Stimulated activated naive CD8-positive, alpha-beta T cell treated with anti-CD3 and anti-CD28 coated beads, Interleukin-15, amount 100 ng/mL, for 72 hours (primary cell): ENCODE results near the gene SF3B5.
"Not testable (repeated sequence)": the region's sequence is repeated elsewhere in the genome, so short reads cannot be mapped to it uniquely, and the experiment has no call there.

ENCODE experiments used
- ATAC-seq: fragments of 150-1000 bp; cut with Tn5 transposase; 2 replicates; pipeline ENCODE4 v1.10.0; 2021; ENCODE audit warnings: mild to moderate bottlenecking, moderate library complexity
- DNase-seq, 2 donors: peaks; one replicate each; pipeline ENCODE4 v3.0.0; 2021 to 2022
- H3K27ac Mint-ChIP-seq, 2 donors: one replicate each; pipeline ENCODE4 v1.8.0; 2022; ENCODE audit warnings: mild to moderate bottlenecking in 2 of 2, mixed read lengths in 2 of 2, moderate library complexity in 2 of 2
- H3K27me3 Mint-ChIP-seq: one replicate; pipeline ENCODE4 v1.8.0; 2022; ENCODE audit warnings: mixed read lengths
- H3K4me1 Mint-ChIP-seq: one replicate; pipeline ENCODE4 v1.8.0; 2022; ENCODE audit warnings: mild to moderate bottlenecking, mixed read lengths
- H3K4me3 Mint-ChIP-seq, 2 donors: one replicate each; pipeline ENCODE4 v1.8.0; 2022; ENCODE audit warnings: mild to moderate bottlenecking in 2 of 2, mixed read lengths in 2 of 2, moderate library complexity in 1 of 2
- H3K9me3 Mint-ChIP-seq, 2 donors: one replicate each; pipeline ENCODE4 v1.8.0; 2022; ENCODE audit warnings: mixed read lengths in 2 of 2

Gene SF3B5

DNA sequence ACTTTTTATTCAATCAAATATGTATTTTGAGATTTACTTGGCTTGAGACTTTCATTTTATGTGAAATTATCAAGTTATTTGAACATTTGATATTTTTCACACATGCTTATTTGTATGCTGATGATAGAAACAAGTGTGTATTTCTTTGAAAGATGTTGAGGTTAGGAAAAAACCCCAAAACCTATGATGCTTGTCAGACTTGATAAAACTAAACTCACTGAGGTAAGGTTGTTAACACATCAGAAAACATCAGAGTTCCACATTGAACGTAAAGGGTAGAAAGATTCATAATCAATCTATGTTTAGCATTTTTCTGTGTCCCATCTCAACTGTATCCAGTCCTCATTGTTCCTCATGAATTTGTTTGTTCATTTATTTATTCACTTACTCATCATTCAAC lies 12.2 kb downstream of the SF3B5 start:
- no peak overlapping the region for H3K4me3 Mint-ChIP-seq
- H3K4me1 Mint-ChIP-seq: no peaks in the 10 kb centered on the region
- H3K27me3 Mint-ChIP-seq: no peaks in the 10 kb centered on the region
- ATAC-seq (no peak), DNase-seq (no peak)
- no peak overlapping the region for H3K27ac Mint-ChIP-seq
- no peaks in the 10 kb centered on the region for H3K9me3 Mint-ChIP-seq

DNA sequence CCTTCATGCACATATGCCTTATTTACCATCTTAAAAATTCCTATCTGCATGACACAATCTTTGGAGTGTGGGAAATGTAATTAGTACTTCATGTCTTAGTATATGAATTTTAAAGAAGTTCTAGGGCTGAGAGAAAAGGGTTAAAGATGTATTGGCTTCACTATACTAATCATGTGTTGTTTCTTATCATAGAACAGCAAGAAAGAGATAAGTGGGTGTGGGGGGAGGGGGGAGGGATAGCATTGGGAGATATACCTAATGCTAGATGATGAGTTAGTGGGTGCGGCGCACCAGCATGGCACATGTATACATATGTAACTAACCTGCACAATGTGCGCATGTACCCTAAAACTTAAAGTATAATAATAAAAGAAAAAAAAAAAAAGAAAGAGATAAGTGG lies 13.0 kb downstream of the SF3B5 start:
- ATAC-seq, H3K9me3 Mint-ChIP-seq, H3K4me3 Mint-ChIP-seq, DNase-seq, H3K27me3 Mint-ChIP-seq, H3K4me1 Mint-ChIP-seq, H3K27ac Mint-ChIP-seq: not testable (repeated sequence)

DNA sequence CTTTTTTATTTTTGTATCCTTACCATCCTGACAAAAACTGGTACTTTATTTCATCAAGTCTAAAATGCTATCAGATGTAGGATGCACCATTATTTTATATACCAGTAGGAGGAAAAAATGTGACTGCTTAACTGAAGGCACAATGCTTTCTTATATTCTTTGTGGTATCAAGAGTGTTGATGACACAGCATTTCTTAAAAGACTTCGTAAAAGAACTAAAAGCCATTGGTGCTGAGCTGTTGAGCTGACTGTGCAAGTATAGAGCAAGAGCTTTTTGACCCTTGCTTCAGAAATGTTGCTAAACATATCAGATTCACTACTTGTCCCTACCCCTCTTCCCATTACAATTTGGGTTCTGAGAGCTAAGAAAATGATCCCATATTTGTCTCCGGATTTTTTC lies 17.5 kb downstream of the SF3B5 start:
- DNase-seq: no peak

DNA sequence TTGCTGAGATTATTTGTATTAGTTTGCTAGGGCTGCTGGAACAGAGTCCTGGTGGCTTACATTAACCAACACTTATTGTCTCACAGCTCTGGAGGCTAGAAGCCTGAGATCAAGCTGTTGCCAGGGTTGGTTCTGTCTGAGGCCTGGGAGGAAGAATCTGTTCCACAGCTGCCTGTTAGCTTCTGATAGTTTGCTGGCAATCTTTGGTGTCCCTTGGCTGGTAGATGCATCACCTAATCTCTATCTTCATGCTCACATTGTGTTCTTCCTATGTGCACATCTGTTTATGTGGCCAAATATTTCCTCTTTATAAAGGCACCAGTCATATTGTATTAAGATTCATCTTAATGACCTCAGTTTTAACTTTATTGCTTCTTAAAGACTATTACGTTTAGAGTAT lies 19.5 kb downstream of the SF3B5 start:
- no peak for DNase-seq
- Mint-ChIP-seq H3K9me3 (no peaks in the 10 kb centered on the region), H3K4me3 (no peak overlapping the region), H3K4me1 (peaks cover 9% of the 10 kb centered on the region), H3K27me3 (peaks cover 7% of the 10 kb centered on the region), H3K27ac (no peak overlapping the region)
- ATAC-seq: no peak

More for the DNA sequence above, 17.5 kb downstream of the SF3B5 start:
- no peaks in the 10 kb centered on the region for H3K9me3 Mint-ChIP-seq
- H3K27ac Mint-ChIP-seq: no peak overlapping the region
- H3K27me3 Mint-ChIP-seq: no peaks in the 10 kb centered on the region
- H3K4me1 Mint-ChIP-seq: peaks cover 9% of the 10 kb centered on the region
- ATAC-seq: no peak
- H3K4me3 Mint-ChIP-seq: no peak overlapping the region

DNA sequence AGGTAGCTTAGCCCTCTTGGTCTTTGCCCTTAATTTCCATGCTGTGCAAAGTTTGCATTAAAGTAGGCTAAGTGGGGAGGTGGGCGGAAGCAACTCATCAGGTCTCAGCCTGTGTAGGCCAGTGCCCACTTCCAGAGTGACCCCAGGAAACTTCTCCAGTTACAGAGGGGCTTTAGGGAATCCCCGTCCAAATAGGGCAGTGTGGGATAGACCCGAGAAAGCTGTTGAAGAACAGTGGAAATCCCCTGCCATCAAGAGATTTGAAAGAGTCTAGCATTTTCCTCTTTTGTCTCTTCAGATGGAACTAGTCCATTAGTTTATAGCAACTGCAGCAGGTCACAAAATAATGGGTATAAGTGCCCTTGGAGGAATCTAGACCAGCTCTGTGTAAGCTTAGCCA lies 20.2 kb downstream of the SF3B5 start:
- no peak overlapping the region for H3K4me3 Mint-ChIP-seq
- no peaks in the 10 kb centered on the region for H3K9me3 Mint-ChIP-seq
- peaks cover 9% of the 10 kb centered on the region for H3K4me1 Mint-ChIP-seq
- no peak for DNase-seq
- no peak for ATAC-seq
- H3K27ac Mint-ChIP-seq: no peak overlapping the region
- H3K27me3 Mint-ChIP-seq: peaks cover 7% of the 10 kb centered on the region

DNA sequence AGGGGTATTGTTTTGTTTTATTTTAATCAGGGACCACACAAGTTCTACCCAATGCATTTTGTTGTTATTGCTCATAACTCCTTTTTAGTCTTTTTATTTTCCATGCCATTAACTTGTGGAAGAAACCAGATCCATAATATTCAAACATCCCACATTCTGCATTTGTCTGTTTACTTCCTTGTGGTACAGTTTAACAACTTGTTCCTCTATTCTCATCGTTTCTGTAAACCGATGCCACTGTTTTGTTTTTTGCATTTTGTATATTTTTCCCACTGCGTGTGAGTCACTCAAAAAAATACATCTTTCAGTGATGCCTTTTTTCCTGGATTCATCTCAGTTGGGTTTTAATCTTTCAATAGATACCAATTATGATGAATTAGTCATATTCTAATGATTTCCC lies 22.3 kb downstream of the SF3B5 start:
- H3K27me3 Mint-ChIP-seq: peaks cover 7% of the 10 kb centered on the region
- H3K9me3 Mint-ChIP-seq: peaks cover 0 to 5% of the 10 kb centered on the region in 2 donors
- no peak overlapping the region for H3K27ac Mint-ChIP-seq
- ATAC-seq (no peak), DNase-seq (no peak)
- H3K4me1 Mint-ChIP-seq: peaks cover 15% of the 10 kb centered on the region
- no peak overlapping the region for H3K4me3 Mint-ChIP-seq

DNA sequence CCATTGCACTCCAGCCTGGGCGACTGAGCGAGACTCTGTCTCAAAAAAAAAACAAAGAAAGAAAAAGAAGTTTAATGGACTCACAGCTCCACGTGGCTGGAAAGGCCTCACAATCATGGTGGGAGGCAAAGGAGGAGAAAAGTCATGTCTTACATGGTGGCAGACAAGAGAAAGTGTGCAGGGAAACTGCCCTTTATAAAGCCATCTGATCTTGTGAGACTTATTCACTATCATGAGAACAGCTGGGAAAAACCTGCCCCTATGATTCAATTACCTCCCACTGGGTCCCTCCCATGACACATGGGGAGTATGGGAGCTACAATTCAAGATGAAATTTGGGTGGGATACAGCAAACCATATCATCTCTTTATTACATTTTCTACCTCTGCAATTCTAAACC lies 25.9 kb downstream of the SF3B5 start:
- DNase-seq: no peak
- H3K4me3 Mint-ChIP-seq: no peak overlapping the region
- H3K27ac Mint-ChIP-seq: no peak overlapping the region
- peaks cover 7% of the 10 kb centered on the region for H3K27me3 Mint-ChIP-seq
- peaks cover 0 to 5% of the 10 kb centered on the region in 2 donors for H3K9me3 Mint-ChIP-seq
- H3K4me1 Mint-ChIP-seq: peaks cover 33% of the 10 kb centered on the region
- no peak for ATAC-seq

DNA sequence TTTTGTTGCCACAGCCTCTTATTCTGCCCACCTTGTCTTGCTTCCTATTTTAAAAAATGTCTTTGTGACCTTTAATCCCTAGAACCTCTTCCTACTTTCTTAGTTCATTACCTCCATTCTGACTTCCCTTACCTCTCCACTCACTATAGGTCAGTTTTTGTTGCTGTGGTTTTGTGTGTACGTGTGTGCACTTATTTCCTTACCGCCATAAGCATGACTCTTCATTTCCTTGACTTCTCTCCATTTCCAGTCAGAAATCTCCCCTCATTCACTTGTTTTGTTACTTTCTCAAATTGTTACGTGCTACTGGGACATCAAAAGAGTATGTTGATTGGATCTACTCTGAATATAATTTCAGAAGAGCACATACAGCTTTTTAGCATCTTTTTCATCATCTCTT lies 26.6 kb downstream of the SF3B5 start:
- Mint-ChIP-seq H3K9me3 (peaks cover 0 to 5% of the 10 kb centered on the region in 2 donors), H3K4me1 (peaks cover 33% of the 10 kb centered on the region), H3K27ac (no peak overlapping the region), H3K27me3 (peaks cover 7% of the 10 kb centered on the region), H3K4me3 (no peak overlapping the region)
- DNase-seq: no peak
- no peak for ATAC-seq

DNA sequence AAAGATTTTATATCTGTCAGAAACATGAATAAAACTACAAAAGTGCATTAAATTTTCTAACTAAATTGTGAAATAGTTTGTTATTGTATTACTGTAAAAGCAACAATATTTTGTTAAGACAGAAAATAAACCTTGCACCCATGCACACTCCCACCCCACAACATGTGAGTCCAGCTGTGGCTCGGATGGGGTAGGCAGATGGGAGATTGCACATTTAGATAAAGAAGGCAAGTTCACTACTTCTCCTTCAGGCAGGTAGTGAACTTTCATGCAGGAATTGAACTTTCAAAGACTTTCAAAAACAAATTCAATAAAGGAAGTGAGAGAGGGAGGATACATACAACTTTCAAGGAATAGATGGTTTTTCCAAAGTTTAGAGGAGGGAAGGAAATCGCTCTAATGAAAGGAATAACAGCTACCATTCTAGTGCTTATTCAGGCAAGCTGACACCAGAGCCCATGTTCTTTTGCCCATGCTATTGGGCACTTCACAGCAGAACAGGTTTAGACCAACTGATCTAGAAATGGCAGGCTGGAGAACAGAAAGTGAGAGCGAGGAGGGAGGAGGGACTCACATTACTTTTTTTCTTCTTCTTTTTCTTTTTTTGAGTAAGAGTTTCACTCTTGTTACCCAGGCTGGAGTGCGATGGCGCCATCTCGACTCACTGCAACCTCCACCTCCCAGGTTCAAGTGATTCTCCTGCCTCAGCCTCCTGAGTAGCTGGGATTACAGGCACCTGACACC lies 28.5 kb downstream of the SF3B5 start:
- Mint-ChIP-seq H3K27ac (peak overlapping the region in 1 of 2 donors; percentile 64), H3K27me3 (peaks cover 5% of the 10 kb centered on the region), H3K9me3 (peaks cover 0 to 5% of the 10 kb centered on the region in 2 donors), H3K4me3 (peak overlapping the region; percentile 35 to 49), H3K4me1 (peaks cover 47% of the 10 kb centered on the region)
- peak in 1 of 2 donors; percentile 36 for DNase-seq
- no peak for ATAC-seq

DNA sequence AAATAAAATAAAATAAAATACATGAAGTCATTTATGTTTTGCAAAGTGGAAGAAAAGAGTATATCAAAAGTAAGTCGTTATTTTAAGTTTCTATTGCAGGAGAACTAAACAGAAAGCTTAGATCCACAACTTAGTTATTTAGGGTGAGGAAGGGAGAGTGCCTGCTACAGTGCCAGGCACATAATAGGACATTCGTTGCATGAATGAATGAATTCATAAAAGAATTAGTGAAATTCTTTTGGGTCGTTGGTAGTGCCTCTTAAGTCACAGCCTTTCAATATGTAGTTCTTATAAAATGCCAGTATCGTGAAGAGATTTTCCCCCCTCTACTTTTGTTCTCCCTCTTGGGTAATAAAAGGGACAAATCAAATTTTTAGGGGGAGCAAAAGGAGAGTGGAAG lies 29.1 kb downstream of the SF3B5 start:
- no peak overlapping the region for H3K27ac Mint-ChIP-seq
- H3K9me3 Mint-ChIP-seq: peaks cover 0 to 5% of the 10 kb centered on the region in 2 donors
- peaks cover 47% of the 10 kb centered on the region for H3K4me1 Mint-ChIP-seq
- DNase-seq: no peak
- no peak for ATAC-seq
- H3K27me3 Mint-ChIP-seq: no peaks in the 10 kb centered on the region
- peak overlapping the region in 1 of 2 donors; percentile 35 for H3K4me3 Mint-ChIP-seq

DNA sequence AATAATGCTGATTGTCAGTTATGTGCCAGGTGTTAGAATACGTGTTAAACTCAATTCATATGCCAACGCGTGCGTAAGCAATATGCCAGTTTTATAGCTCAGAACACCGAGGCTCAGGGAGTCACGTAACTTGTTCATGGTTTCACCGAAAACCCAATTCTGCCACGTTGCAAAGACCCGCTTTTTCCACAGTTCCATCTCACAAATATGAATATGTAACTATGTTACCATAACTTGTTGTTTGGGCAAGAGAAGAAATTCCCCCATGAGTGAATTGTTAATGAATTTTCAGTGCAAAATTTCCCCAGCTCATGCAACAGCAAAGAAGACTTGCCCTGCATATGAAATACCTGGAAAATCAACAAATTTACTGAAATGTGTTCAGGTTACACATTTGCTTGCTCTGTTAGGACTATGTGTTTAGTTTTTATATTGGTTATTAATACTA lies 30.1 kb downstream of the SF3B5 start:
- Mint-ChIP-seq H3K27ac (peak overlapping the region in 1 of 2 donors; percentile 83), H3K9me3 (peaks cover 0 to 5% of the 10 kb centered on the region in 2 donors), H3K4me1 (peaks cover 47% of the 10 kb centered on the region), H3K27me3 (no peaks in the 10 kb centered on the region), H3K4me3 (peak overlapping the region; percentile 77 to 92)
- DNase-seq (no peak), ATAC-seq (no peak)

DNA sequence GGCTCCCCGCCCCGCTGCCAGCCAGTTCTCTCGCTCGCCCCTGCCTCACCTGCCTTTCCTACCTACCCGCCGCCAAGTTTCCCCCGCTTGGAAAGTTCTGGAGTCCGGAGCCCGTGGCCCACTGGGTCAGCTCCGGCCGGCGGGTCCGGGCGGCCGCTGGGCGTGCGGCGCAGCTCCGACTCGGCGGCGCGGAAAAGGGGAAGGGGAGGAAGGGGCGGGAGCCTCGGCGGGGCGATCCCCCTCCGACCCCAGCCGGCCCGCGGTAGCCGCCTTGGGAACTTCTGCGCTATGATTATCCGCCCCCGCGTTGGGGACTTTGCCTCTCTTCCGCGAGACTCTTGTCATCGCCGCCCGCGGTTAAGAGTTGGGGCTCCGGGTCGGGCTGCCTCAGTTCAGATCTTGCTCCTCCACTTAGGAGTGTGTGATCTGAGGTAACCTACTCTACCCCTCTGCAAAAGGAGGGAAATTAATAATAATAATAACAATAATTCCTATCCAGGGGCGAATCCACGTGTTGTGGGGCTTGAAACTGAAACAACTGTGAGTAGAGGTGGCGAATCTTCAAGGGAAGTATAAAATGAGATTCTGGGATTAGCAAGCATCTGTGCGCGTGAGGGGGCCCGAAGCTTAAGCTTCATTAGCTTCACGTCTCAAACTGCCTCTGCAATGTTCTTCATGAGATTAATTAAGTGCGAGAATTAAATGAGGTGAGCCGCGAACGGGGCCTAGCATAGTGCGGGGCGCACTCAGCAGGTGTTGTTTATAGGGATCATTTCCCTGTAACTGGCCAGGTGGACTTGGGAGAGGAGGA lies 30.8 kb downstream of the SF3B5 start:
- Mint-ChIP-seq H3K4me3 (peak overlapping the region; percentile 77 to 92), H3K9me3 (peaks cover 0 to 5% of the 10 kb centered on the region in 2 donors), H3K27ac (peak overlapping the region in 1 of 2 donors; percentile 83), H3K27me3 (no peaks in the 10 kb centered on the region), H3K4me1 (peaks cover 47% of the 10 kb centered on the region)
- ATAC-seq (peak; percentile 60), DNase-seq (peak; percentile 59 to 75)

DNA sequence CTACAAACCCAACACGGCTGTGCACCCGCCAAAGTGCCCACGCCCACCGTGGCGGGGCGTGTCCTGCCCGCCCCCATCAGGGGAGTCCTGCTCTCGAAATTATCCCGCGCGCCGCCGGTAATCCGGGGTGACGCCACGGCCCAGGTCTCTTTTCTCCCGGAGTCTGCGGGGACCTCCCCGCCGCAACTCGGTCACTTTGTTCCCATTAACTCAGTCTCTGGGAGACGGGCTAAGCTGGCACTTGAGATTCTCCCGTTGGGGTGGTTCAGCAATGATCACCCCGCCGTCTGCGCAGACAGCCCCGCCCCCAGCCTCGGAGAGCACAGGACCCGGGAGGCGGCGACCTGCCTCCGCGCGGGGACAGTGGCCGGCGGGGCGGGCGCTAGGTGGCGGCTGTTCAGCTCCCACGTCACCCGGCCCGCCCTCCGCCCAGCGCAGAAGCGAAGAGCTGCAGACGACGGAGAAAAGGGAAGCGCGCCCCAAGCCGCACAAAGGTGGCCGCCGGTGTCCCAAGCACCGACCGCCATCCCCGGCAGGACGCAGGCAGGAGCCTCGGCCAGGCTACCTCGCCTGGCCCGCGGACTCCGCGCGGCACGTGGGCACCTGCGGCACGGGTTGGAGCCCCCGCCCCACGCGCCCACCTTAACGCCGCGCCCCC lies 31.5 kb downstream of the SF3B5 start:
- ATAC-seq (peak; percentile 94), DNase-seq (peak; percentile 90 to 91)
- Mint-ChIP-seq H3K4me1 (peaks cover 45% of the 10 kb centered on the region), H3K27ac (peak overlapping the region; percentile 88 to 89), H3K9me3 (peaks cover 0 to 4% of the 10 kb centered on the region in 2 donors), H3K27me3 (no peaks in the 10 kb centered on the region), H3K4me3 (peak overlapping the region; percentile 91 to 92)

DNA sequence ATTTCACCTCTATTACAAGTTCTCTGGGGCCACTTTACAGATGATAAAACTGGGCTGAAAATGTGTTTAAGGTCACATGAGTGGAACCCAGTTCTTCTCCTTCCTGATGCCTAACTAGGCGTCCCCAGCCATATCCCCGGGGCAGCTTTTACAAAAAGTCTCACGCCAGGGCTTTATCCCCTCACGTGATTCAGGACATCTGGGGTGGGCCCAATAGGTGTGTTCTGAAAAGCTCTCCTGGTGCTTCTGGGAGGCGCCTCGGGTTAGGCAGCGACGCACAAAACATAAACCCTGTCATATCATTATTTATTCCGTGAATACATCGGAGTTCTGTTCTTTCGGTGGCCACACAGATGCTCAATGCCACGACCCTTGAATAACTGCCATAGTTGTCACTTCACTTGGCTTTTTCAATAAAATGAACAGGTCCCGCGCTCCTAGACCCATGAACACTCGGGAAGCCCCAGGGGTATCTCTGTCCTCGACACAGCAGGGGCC lies 32.1 kb downstream of the SF3B5 start:
- Mint-ChIP-seq H3K27me3 (no peaks in the 10 kb centered on the region), H3K4me3 (peak overlapping the region; percentile 91 to 92), H3K27ac (peak overlapping the region; percentile 88 to 89), H3K9me3 (no peaks in the 10 kb centered on the region), H3K4me1 (peaks cover 40% of the 10 kb centered on the region)
- DNase-seq (no peak), ATAC-seq (peak; percentile 7)

DNA sequence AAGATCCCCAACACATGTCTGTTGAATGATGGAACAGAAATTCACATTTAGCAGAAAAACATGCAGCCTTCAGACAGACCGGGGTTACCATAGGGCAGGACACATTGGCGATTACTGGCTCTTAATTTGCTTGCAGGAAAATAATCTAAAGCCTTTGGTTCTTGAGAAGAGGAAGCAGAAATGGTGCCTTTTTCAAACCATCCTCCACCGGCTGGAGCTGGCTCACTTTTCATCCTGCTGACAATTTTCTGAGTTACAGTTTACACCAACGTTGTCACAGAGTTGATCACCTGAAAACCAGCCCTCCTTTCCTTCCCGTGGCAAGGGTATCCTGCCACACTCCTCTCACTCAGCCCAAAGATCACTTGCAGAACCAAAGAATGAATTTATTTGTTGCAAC lies 32.6 kb downstream of the SF3B5 start:
- Mint-ChIP-seq H3K9me3 (no peaks in the 10 kb centered on the region), H3K4me1 (peaks cover 42% of the 10 kb centered on the region), H3K27ac (no peak overlapping the region), H3K4me3 (peak overlapping the region; percentile 91 to 92), H3K27me3 (no peaks in the 10 kb centered on the region)
- DNase-seq (no peak), ATAC-seq (no peak)
